GM06990 (cell line): ENCODE results near the gene NTF3.

Source experiments
- DNase-seq: peaks from one replicate; pipeline ENCODE4 v3.0.0-alpha.2; 2011; ENCODE audit not compliant: insufficient read length; ENCODE audit errors: extremely low read depth
- H3K27me3 ChIP-seq: replicated peaks from 2 replicates; pipeline ENCODE4 v1.6.0; 2011; ENCODE audit warnings: low read length; ENCODE audit not compliant: control insufficient read depth, insufficient read depth
- H3K36me3 ChIP-seq: 2 replicates; pipeline ENCODE4 v1.5.1; 2011; ENCODE audit warnings: low read length; ENCODE audit not compliant: control insufficient read depth, insufficient read depth
- H3K4me3 ChIP-seq: replicated peaks from 2 replicates; pipeline ENCODE4 v1.5.1; 2011; ENCODE audit warnings: low read depth, mild to moderate bottlenecking, control low read depth, low read length
- CTCF ChIP-seq: IDR thresholded peaks from 2 replicates; pipeline ENCODE4 v1.5.1; 2011; ENCODE audit warnings: low read length, control low read depth, mild to moderate bottlenecking, inconsistent platforms; ENCODE audit not compliant: insufficient read depth, poor library complexity, severe bottlenecking

The NTF3 gene

GRCh38 chr12:5537771-5538170, 105.9 kb downstream of the NTF3 start:
- Histone ChIP-seq H3K27me3 (no peaks in the 10 kb centered on the region; the same call in 1 of the 2 replicates), H3K4me3 (no peak overlapping the region), H3K36me3 (no peaks in the 10 kb centered on the region)
- no peak for TF ChIP-seq CTCF
- no peak for DNase-seq
